CD4-positive, alpha-beta memory T cell (primary cell): ENCODE measurements around the gene RNASE11. TPM values are rescaled to one million over a fixed set of nuclear protein-coding genes. Genes with fewer than 3 reads are reported as not detected.
"Not testable (repeated sequence)": the region's sequence is repeated elsewhere in the genome, so short reads cannot be mapped to it uniquely, and the experiment has no call there.

ENCODE experiments used
- CTCF ChIA-PET: fragments of 350-600 bp; sonication (Branson Sonifier 250); formaldehyde crosslinking; loops from one replicate; lab custom pipeline; 2021; ENCODE audit warnings: inconsistent platforms; ENCODE audit not compliant: partially characterized antibody; lab: Charles Lee
- POLR2A ChIA-PET: fragments of 350-600 bp; sonication (Branson Sonifier 250); formaldehyde crosslinking; loops from one replicate; lab custom pipeline; 2021; ENCODE audit not compliant: partially characterized antibody; lab: Charles Lee
- DNase-seq, 5 donors: peaks; one replicate each; pipeline versions ENCODE4 v3.0.0 to v3.0.0-alpha.2; 2020 to 2022; ENCODE audit warnings: mixed read lengths in 1 of 5
- H3K27ac ChIP-seq: one replicate; pipeline ENCODE4 v1.7.0; 2013; ENCODE audit warnings: low read depth, low read length
- H3K27me3 ChIP-seq: 2 replicates; pipeline ENCODE4 v1.7.0; 2013; ENCODE audit warnings: mild to moderate bottlenecking, low read length, moderate library complexity; ENCODE audit not compliant: insufficient read depth
- H3K36me3 ChIP-seq: 2 replicates; pipeline ENCODE4 v1.7.0; 2013; ENCODE audit warnings: mild to moderate bottlenecking, low read length, moderate library complexity; ENCODE audit not compliant: insufficient read depth
- H3K4me1 ChIP-seq: 2 replicates; pipeline ENCODE4 v1.7.0; 2013; ENCODE audit warnings: mild to moderate bottlenecking, low read length, moderate library complexity; ENCODE audit not compliant: insufficient read depth
- H3K4me3 ChIP-seq, 2 donors: one replicate each; pipeline ENCODE4 v1.7.0; 2013; ENCODE audit warnings: low read length in 2 of 2, mild to moderate bottlenecking in 1 of 2
- H3K9me3 ChIP-seq, 2 donors: one replicate each; pipeline ENCODE4 v1.7.0; 2013; ENCODE audit warnings: low read length in 2 of 2, control low read depth in 1 of 2; ENCODE audit not compliant: control insufficient read depth in 1 of 2
- H3K27ac Mint-ChIP-seq, 7 donors: one replicate each; pipeline ENCODE4 v1.8.0; 2020 to 2021; ENCODE audit warnings: mixed read lengths in 7 of 7, mild to moderate bottlenecking in 6 of 7, inconsistent platforms in 3 of 7, moderate library complexity in 3 of 7
- H3K27me3 Mint-ChIP-seq, 2 donors: one replicate each; pipeline ENCODE4 v1.8.0; 2020 to 2021; ENCODE audit warnings: mixed read lengths in 2 of 2
- H3K36me3 Mint-ChIP-seq, 2 donors: one replicate each; pipeline ENCODE4 v1.8.0; 2020 to 2021; ENCODE audit warnings: mixed read lengths in 2 of 2, inconsistent platforms in 1 of 2, mild to moderate bottlenecking in 1 of 2
- H3K4me1 Mint-ChIP-seq, 4 donors: one replicate each; pipeline ENCODE4 v1.8.0; 2020 to 2021; ENCODE audit warnings: mixed read lengths in 4 of 4, mild to moderate bottlenecking in 1 of 4
- H3K4me3 Mint-ChIP-seq, 8 donors: one replicate each; pipeline ENCODE4 v1.8.0; 2020 to 2021; ENCODE audit warnings: mixed read lengths in 8 of 8, mild to moderate bottlenecking in 7 of 8, moderate library complexity in 6 of 8, inconsistent platforms in 3 of 8
- H3K9me3 Mint-ChIP-seq, 8 donors: one replicate each; pipeline ENCODE4 v1.8.0; 2020 to 2021; ENCODE audit warnings: mixed read lengths in 8 of 8, mild to moderate bottlenecking in 5 of 8, inconsistent platforms in 3 of 8, moderate library complexity in 1 of 8
- intact Hi-C: fragments of 100-400 bp; cut with micrococcal nuclease; formaldehyde crosslinking; loops from one replicate; pipeline ENCODE4 v1.15.1; 2023
- polyA plus RNA-seq, 2 donors: library from polyadenylated mRNA; unstranded; fragments of 300-500 nt; fragmentation: Illumina TruSeq; gene quantifications; one replicate each; pipeline ENCODE4 v1.2.3, GENCODE V29; 2021
- total RNA-seq, 2 experiments: library from RNA; stranded (reverse); gene quantifications; one replicate each; pipeline ENCODE4 v1.2.3, GENCODE V29; 2021

RNASE11 gene
- total and polyA plus RNA-seq, 4 experiments from 2014 or later: not detected

- H3K4me3 Mint-ChIP-seq, CTCF ChIA-PET, H3K36me3 Mint-ChIP-seq, POLR2A ChIA-PET, H3K9me3 ChIP-seq, H3K27ac Mint-ChIP-seq, DNase-seq, H3K27me3 ChIP-seq, intact Hi-C loops, H3K27me3 Mint-ChIP-seq, H3K4me1 ChIP-seq, H3K36me3 ChIP-seq, H3K4me3 ChIP-seq, H3K27ac ChIP-seq: not testable (repeated sequence)
- H3K4me1 Mint-ChIP-seq: peaks cover 9 to 13% (median 11%) of the 10 kb centered on the region in 4 donors
- H3K9me3 Mint-ChIP-seq: peaks cover 0 to 24% (median 14%) of the 10 kb centered on the region in 8 donors
Measured at GRCh38 chr14:20570720-20571119, 17.1 kb downstream of the RNASE11 start.

DNA sequence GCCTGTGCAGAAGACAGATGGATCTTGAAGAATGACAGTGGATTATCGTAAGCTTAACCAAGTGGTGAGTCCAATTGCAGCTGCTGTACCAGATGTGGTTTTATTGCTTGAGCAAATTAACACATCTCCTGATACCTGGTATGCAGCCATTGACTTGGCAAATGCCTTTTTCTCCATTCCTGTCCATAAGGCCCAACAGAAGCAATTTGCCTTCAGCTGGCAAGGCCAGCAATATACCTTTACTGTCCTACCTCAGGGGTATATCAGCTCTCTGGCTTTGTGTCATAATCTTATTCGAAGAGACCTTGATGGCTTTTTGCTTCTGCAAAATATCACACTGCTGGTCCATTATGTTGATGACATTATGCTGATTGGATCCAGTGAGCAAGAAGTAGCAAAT lies 17.9 kb downstream of the RNASE11 start:
- H3K36me3 ChIP-seq, H3K4me3 ChIP-seq, H3K27me3 Mint-ChIP-seq, intact Hi-C loops, H3K36me3 Mint-ChIP-seq, DNase-seq, POLR2A ChIA-PET, H3K9me3 ChIP-seq, H3K27me3 ChIP-seq, H3K4me1 ChIP-seq, H3K27ac ChIP-seq, H3K4me3 Mint-ChIP-seq, H3K27ac Mint-ChIP-seq: not testable (repeated sequence)
- Mint-ChIP-seq H3K4me1 (peaks cover 9 to 13% (median 11%) of the 10 kb centered on the region in 4 donors), H3K9me3 (peaks cover 0 to 24% (median 14%) of the 10 kb centered on the region in 8 donors)
- CTCF ChIA-PET: interaction anchor here (1.2 kb wide), 1 partner anchor 18 kb away, joined by 3 read pairs; the partner anchor contains the start of gene RNASE11

- Mint-ChIP-seq H3K9me3 (peaks cover 0 to 24% (median 14%) of the 10 kb centered on the region in 8 donors), H3K27ac (peak overlapping the region in 1 of 7 donors; percentile 2), H3K36me3 (peaks cover 0 to 6% of the 10 kb centered on the region in 2 donors), H3K4me3 (no peak overlapping the region), H3K4me1 (peaks cover 9 to 13% (median 11%) of the 10 kb centered on the region in 4 donors), H3K27me3 (peaks cover 0 to 2% of the 10 kb centered on the region in 2 donors)
- ChIA-PET POLR2A (no interaction called here), CTCF (interaction anchor here (1.0 to 1.2 kb wide), 2 partner anchors 19 to 39 kb away, joined by 3 read pairs; partner anchors contain the start of gene RNASE11)
- Histone ChIP-seq H3K4me3 (no peak overlapping the region), H3K27me3 (no peaks in the 10 kb centered on the region), H3K9me3 (no peaks in the 10 kb centered on the region), H3K36me3 (no peaks in the 10 kb centered on the region), H3K27ac (no peak overlapping the region), H3K4me1 (peaks cover 7% of the 10 kb centered on the region)
- intact Hi-C loops: no loop called here
- DNase-seq: no peak
Measured at GRCh38 chr14:20569066-20569465, 18.7 kb downstream of the RNASE11 start.

- Mint-ChIP-seq H3K27ac (peak overlapping the region in 1 of 7 donors; percentile 2), H3K27me3 (peaks cover 0 to 3% of the 10 kb centered on the region in 2 donors), H3K9me3 (peaks cover 0 to 24% (median 14%) of the 10 kb centered on the region in 8 donors), H3K4me3 (no peak overlapping the region), H3K36me3 (peaks cover 0 to 6% of the 10 kb centered on the region in 2 donors), H3K4me1 (peaks cover 9 to 13% (median 11%) of the 10 kb centered on the region in 4 donors)
- Histone ChIP-seq H3K27me3 (peaks cover 3% of the 10 kb centered on the region), H3K4me1 (peaks cover 7% of the 10 kb centered on the region), H3K9me3 (no peaks in the 10 kb centered on the region), H3K36me3 (no peaks in the 10 kb centered on the region), H3K4me3 (no peak overlapping the region), H3K27ac (no peak overlapping the region)
- CTCF ChIA-PET: no interaction called here
- intact Hi-C loops: no loop called here
- POLR2A ChIA-PET: no interaction called here
- DNase-seq: no peak
Measured at GRCh38 chr14:20568393-20568792, 19.4 kb downstream of the RNASE11 start.

DNA sequence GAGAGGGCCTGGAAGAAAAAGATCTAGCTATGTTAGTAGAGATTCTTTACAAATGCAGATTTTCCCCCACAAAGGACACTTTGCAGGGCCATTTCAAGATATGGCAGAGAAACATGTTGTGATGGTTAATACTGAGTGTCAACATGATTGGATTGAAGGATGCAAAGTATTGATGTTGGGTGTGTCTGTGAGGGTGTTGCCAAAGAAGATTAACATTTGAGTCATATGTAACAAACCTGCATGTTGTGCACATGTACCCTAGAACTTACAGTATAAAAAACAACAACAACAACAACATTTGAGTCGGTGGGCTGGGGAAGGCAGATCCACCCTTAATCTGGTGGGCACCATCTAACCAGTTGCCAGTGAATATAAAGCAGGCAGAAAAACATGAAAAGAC lies 20.6 kb downstream of the RNASE11 start:
- H3K9me3 ChIP-seq, H3K4me3 ChIP-seq, H3K36me3 ChIP-seq, DNase-seq, H3K27ac Mint-ChIP-seq, H3K36me3 Mint-ChIP-seq, H3K27me3 ChIP-seq, H3K27ac ChIP-seq, CTCF ChIA-PET, intact Hi-C loops, H3K27me3 Mint-ChIP-seq, H3K4me1 ChIP-seq, H3K4me3 Mint-ChIP-seq, POLR2A ChIA-PET: not testable (repeated sequence)
- H3K9me3 Mint-ChIP-seq: peaks cover 0 to 24% (median 14%) of the 10 kb centered on the region in 8 donors
- peaks cover 9 to 13% (median 11%) of the 10 kb centered on the region in 4 donors for H3K4me1 Mint-ChIP-seq

DNA sequence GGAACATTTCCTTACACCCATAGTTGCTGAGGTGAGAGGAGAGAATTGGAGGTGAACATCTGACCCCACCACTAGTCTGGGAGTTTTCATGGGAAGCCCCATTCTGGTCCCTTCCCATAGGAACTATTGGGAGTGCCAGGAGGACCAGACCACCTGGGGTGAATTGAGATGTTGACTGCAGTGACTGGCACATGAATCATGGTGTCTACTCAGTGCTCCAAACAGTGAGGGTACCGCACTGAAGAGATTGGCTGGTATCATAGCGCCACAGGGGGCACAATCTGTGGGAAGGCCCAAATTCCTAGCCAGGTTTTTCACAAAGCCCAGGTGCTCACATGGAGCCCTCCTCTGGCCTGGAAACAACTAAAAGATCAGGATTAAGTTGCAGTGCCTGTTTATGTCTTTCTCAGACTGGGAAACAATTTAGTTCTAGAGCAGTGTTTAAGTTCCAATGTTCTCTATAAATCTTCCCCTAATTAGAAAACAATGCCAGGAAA lies 23.3 kb downstream of the RNASE11 start:
- Mint-ChIP-seq H3K4me3 (no peak overlapping the region), H3K27me3 (peaks cover 0 to 4% of the 10 kb centered on the region in 2 donors), H3K4me1 (peaks cover 9 to 13% (median 11%) of the 10 kb centered on the region in 4 donors), H3K9me3 (peaks cover 0 to 23% (median 14%) of the 10 kb centered on the region in 8 donors), H3K27ac (no peak overlapping the region), H3K36me3 (peaks cover 0 to 6% of the 10 kb centered on the region in 2 donors)
- Histone ChIP-seq H3K27me3 (peaks cover 3% of the 10 kb centered on the region), H3K4me1 (peaks cover 7% of the 10 kb centered on the region), H3K27ac (no peak overlapping the region), H3K9me3 (no peaks in the 10 kb centered on the region), H3K4me3 (no peak overlapping the region), H3K36me3 (no peaks in the 10 kb centered on the region)
- no peak for DNase-seq
- ChIA-PET CTCF (no interaction called here), POLR2A (no interaction called here)
- intact Hi-C loops: no loop called here

DNA sequence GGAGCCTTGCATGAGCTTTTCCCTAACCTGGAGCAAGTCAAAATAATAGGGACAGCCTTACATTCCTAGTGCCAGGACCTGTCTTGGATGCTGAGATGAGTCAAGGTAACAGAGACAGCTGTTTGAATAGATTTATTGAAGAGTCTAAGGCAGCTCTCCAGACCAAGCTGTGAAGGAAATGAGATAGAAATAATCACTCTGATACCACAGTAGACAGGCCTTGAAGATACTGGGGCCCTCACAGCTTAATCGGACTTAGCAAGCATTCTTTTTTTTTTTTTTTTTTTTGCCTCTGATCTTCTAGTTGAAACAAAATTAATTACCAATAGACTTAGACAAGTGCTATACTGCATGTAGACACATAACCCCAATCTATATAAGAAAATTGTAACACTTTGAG lies 23.8 kb downstream of the RNASE11 start:
- ChIA-PET CTCF (no interaction called here), POLR2A (no interaction called here)
- peaks cover 0 to 6% of the 10 kb centered on the region in 2 donors for H3K36me3 Mint-ChIP-seq
- peaks cover 0 to 4% of the 10 kb centered on the region in 2 donors for H3K27me3 Mint-ChIP-seq
- no peaks in the 10 kb centered on the region for H3K9me3 ChIP-seq
- peaks cover 9 to 13% (median 11%) of the 10 kb centered on the region in 4 donors for H3K4me1 Mint-ChIP-seq
- H3K27me3 ChIP-seq: peaks cover 3% of the 10 kb centered on the region
- no peak overlapping the region for H3K27ac ChIP-seq
- H3K4me3 ChIP-seq: no peak overlapping the region
- H3K4me3 Mint-ChIP-seq: no peak overlapping the region
- no peaks in the 10 kb centered on the region for H3K36me3 ChIP-seq
- intact Hi-C loops: no loop called here
- H3K4me1 ChIP-seq: peaks cover 7% of the 10 kb centered on the region
- H3K27ac Mint-ChIP-seq: no peak overlapping the region
- H3K9me3 Mint-ChIP-seq: peaks cover 0 to 17% (median 10%) of the 10 kb centered on the region in 8 donors
- no peak for DNase-seq
